Urinary bladder (tissue), 4 donors: Measurements from ENCODE around the gene FOXF2. TPM values are rescaled to one million over a fixed set of nuclear protein-coding genes. Genes with fewer than 3 reads are reported as not detected.

Experiments
- DNase-seq: peaks from one replicate; pipeline ENCODE4 v3.0.0-alpha.2; 2015; ENCODE audit errors: extremely low spot score
- H3K27ac ChIP-seq: one replicate; pipeline ENCODE4 v1.5.1; 2013; ENCODE audit warnings: low read depth, mild to moderate bottlenecking, moderate library complexity
- H3K36me3 ChIP-seq: one replicate; pipeline ENCODE4 v1.6.1; 2013; ENCODE audit warnings: mild to moderate bottlenecking, moderate library complexity; ENCODE audit not compliant: insufficient read depth
- H3K4me1 ChIP-seq: one replicate; pipeline ENCODE4 v1.6.1; 2013; ENCODE audit warnings: mild to moderate bottlenecking, moderate library complexity; ENCODE audit not compliant: insufficient read depth
- H3K4me3 ChIP-seq: one replicate; pipeline ENCODE4 v1.5.1; 2013; ENCODE audit warnings: low read depth, low read length
- WGBS: extraction: QIAGEN DNeasy Blood & Tissue Kit; methylation state at CpG from one replicate; pipeline ENCODE4 v1.1.7; 2013; 5-methylcytosine and 5-hydroxymethylcytosine counted together
- polyA plus RNA-seq: library from polyadenylated mRNA; stranded (reverse); fragments of 200-250 nt; gene quantifications from one replicate; pipeline ENCODE4 v1.2.3, GENCODE V29; 2013
- total RNA-seq: library from RNA; depleted of rRNA; stranded (reverse); fragments of >200 nt; gene quantifications from one replicate; pipeline ENCODE4 v1.2.3, GENCODE V29; 2014
- donor health status: healthy with polysubstance abuse.
- donor health status: healthy.

The FOXF2 gene
- total and polyA plus RNA-seq, 2 donors: 6.6 to 13.1 TPM

DNA sequence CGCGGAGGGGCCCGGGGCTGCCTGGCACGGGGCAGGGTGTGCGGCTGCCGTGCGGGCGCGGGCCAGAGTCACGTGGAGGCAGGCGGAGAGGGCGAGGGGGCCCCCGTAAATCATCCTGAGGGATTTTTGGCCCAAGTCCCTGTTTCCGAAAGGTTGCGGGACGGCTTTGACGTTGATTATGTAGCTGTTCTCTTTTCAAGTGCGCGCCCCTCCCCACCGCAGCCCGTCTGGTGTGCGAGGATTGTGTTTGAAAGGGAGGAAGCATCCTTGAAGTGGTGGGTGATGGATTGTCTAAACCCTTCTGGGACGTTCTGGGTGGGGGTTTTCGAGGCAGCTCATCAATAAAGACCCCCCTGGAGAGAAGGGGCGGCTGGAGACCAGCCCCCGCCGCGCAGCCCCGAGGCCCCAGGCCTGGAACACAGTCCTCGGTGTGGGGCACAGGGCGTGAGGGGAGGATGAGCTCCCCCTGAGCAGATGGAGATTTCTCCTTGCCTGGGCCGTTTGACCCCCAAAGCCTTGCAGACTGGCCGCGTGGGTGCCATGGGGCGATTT, 7.0 kb upstream of the FOXF2 start:
- WGBS: 13% methylated on average over 35 of the region's 35 CpGs
- Histone ChIP-seq H3K27ac (no peak overlapping the region), H3K4me3 (peak overlapping the region; percentile 27), H3K4me1 (peaks cover 2% of the 10 kb centered on the region), H3K36me3 (no peaks in the 10 kb centered on the region)
- no peak for DNase-seq

DNA sequence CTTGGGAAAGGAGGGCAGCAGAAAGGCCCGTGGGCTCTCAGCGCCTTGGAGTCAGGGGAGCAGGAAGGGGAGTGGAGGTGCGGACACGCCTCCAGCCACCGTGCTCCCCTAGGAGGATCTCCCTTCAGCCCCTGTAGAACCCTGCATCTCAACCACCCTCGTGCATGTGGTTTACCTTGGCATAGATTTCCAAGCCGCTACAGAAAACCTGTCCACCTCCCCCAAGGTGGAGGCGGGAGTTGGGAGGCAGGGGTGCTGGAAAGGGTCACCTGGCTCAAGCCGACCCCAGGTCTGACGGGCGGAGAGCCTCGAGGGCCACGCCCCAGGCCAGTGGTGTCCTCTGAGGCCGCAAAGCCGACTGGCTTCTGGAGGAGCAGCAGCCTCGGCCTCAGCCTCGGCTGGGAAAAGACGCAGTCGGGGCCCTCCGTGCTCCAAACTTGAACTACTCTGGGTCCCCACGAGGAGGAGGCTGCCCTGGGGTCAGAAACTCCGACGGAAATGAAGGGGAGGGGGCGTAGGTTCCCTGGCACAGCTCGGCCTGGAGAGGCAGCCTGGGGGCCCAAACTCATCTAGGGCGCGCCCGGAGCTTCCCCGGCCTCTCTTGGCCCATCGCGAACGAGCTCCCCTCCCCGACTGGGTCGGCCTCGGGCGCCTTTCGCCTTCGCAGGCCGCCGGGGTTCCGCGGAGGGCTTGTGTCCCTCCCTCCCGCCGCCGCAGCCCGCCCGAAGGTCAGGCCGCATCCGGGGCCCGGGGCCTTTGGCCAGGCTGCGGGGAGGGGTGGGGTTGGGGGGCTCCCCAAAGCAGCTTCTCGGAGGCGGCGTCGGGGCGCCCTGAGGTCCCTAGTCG, 6.3 kb upstream of the FOXF2 start:
- Histone ChIP-seq H3K4me3 (peak overlapping the region; percentile 6), H3K36me3 (no peaks in the 10 kb centered on the region), H3K27ac (no peak overlapping the region), H3K4me1 (peaks cover 2% of the 10 kb centered on the region)
- no peak for DNase-seq
- WGBS: 18% methylated on average over 57 of the region's 57 CpGs

DNA sequence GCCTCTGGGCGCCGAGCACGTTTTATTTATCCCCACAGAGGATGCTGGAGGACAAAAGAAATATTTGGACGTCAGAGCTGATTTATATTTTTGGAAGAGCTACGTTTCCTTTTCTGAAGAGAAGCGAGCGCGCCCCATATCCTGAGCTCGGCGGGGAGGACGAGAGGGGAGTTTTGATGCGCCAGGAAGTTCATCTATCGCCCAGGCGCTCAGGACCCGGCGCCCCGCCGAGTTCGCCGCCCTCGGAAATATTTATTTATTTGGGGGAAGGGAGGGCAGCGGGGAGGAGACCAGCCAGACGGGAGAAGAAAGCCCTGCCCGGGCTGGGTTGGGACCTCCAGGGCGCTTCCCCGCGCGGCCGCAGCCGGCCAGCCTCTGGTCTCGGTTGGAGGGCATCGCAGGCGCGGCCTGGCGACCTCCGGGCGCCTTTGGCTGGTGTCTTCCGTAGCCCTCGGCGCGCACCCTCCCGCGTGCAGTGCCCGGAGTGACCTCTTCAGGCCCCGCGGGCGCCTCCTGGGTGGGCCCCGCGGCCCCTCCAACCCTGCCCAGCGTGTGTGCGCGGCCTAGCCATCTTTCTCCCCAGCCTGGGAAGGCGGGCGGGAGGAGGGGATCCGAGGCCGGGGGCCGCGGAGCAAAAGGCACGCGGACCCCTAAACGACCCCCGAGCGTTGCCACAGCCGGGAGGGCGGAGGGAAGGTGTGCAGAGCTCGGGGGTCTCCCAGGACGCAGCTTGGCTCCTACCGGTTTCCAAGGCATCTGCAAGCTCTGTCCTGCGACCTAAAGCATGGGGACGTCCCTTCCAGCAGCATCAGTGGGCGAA, 5.4 kb upstream of the FOXF2 start:
- DNase-seq: no peak
- Histone ChIP-seq H3K4me1 (peaks cover 2% of the 10 kb centered on the region), H3K36me3 (no peaks in the 10 kb centered on the region), H3K27ac (no peak overlapping the region), H3K4me3 (no peak overlapping the region)
- WGBS: 27% methylated on average over 71 of the region's 71 CpGs

DNA sequence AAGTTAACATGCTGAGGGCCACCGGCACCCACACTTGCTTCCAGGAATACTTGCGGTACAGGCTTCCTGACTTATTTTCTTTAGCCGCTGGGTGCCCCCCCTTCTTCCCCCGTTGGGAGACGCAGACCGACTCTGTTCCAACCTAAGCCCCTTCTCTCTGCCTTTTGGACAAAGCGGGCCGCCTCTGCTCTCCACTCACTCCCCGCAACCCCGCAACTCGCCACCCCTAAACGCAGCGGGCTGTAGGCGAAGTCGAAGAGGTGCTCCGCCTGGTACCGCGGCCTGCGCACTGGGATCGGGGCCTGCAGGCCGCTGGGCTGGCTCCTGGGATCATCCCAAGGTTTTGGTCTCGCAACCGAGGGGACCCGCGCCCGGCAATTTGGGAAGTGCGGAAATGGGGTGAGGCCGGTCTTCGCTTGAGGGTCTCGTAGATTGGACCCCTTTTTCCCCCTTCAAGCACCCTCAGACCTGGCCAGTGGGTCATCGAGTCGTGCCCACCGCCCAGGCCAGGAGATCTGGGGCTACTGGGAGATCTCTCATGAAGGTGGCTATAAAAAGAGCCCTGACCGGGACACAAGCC, 4.7 kb upstream of the FOXF2 start:
- no peak overlapping the region for H3K27ac ChIP-seq
- no peak overlapping the region for H3K4me3 ChIP-seq
- WGBS: 56% methylated on average over 34 of the region's 34 CpGs
- H3K36me3 ChIP-seq: no peaks in the 10 kb centered on the region
- peaks cover 2% of the 10 kb centered on the region for H3K4me1 ChIP-seq
- no peak for DNase-seq

DNA sequence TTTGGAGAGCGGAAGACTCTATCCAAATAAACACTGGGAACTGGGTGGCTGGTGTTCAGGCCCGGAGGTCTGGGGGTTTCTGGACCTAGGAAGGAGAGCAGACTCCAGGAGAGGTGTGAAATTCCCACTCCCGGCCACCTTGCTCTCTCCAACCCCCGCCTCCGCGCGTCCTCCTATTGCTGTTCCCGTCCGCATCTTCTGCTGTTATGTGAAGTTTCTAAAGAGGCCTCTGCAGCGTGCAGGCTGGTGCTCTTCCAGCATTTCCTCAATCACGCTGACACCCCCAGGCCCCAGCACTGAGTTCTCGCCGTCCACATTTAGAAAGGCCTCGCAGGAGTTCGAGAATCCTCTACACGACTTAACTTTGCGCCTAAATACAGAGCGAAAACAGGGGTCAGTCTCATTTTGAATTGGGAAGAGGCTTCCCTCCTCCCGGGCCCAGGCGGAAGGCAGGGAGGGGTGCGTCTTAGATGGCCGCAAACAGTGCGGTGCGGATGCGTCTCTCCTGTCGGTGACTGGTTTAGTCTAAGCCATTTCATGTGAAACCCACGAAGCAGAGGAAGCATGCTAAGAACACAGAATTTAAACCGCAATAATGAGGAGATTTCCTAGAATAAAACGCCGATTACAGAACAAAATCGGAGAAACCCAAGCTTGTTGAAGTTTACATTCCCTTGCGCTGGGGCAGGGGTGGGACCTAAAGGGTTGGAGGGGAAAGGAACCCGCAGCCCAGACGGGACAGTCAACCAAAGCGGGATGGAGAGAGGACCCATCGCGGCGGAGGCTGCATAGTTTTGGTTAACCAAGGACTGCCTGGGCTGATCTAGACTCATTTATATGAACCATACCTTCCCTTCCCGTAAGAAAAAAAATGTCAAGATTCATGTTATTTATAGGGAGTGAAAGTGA, 4.0 kb upstream of the FOXF2 start:
- Histone ChIP-seq H3K4me1 (peaks cover 2% of the 10 kb centered on the region), H3K36me3 (no peaks in the 10 kb centered on the region), H3K27ac (no peak overlapping the region), H3K4me3 (no peak overlapping the region)
- WGBS: 67% methylated on average over 39 of the region's 39 CpGs
- DNase-seq: no peak

DNA sequence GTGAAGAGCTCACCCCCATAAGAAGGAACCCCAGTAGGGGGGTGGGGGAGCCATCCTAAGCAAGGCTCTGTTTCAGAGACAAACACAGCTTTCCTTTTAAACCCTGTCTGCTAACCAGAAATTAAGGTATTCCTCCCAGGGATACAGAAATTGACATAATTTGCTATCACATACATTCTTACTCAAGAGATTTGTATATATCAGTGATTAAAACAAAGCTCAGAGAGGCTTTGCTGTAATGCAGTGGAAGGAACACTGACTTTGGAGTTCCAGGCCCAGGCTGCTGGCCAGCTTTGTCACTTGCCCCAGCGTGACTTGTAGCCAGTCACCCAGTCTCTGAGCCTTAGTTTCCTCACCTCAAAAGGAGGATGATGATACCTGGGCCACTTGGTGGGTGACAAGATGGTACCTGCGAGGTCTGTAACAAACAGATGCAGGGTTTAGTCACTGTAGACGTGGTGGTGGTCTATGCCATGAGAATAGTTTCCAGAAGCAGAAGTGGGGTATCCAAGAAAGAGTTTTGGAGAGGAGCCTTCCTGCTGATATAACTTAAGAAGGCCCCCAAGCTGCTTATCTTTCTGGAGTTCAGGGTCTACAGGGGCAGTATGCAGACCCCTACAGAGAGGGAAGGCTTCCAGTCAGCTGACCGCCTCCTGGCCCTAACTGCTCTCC, 3.2 kb upstream of the FOXF2 start:
- no peaks in the 10 kb centered on the region for H3K36me3 ChIP-seq
- WGBS: 83% methylated on average over 4 of the region's 4 CpGs
- H3K4me3 ChIP-seq: no peak overlapping the region
- H3K4me1 ChIP-seq: peaks cover 2% of the 10 kb centered on the region
- H3K27ac ChIP-seq: no peak overlapping the region
- no peak for DNase-seq

DNA sequence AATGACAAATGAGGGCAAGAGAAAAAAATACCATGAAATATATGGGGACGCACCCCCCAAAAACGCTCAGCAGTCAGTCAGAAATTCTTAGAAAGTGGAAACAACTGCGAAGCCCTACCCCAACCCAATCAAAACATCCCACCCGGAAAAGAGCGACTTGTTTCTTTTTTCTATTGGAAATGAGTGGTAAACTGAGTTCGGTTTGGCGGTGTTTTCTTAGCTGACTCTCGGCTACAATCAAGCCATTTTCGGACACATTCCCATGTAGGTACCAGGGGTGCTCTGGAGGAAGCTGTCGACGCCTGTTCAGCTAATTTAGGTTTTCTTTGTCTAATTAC, 1.9 kb upstream of the FOXF2 start:
- no peaks in the 10 kb centered on the region for H3K4me1 ChIP-seq
- H3K4me3 ChIP-seq: no peak overlapping the region
- no peak overlapping the region for H3K27ac ChIP-seq
- 77% methylated on average over 11 of the region's 11 CpGs for WGBS
- no peak for DNase-seq
- H3K36me3 ChIP-seq: no peaks in the 10 kb centered on the region

DNA sequence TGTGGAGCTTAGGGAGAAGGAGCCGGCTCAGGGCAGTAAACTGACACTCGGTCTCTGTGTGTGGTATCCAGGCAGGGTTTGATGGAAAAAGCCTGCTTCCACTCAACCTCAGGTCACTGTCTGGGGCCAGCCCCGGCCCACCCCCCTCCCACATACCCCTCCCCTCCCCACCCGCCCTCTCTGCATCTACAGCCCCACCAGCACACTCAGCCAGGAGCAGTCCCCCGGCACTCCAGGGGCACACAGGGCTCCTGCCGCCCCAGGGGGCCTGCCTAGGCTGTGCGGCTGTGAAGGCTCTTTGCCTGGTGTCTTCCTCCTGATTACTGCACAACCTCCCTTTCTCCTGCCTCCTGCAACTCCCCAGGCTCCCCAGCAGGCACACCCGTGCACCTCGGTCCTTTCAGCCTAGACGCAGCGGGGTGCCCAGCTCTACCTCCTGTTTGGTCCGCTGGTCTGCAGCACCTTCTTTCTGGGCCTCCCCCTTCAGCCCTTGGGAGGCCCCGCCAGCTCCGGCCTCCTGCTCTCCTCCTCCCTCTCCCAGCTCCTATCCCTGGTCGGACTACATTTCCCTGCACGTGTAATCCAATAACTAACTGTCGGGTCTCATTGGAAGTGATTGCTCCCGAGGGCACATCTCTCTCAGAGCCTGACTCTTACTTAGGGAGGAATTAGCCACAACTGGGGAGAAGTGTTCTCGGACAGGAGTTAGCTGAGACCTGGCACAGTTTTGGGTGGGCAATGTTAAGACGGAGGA, 1.3 kb upstream of the FOXF2 start:
- no peak for DNase-seq
- Histone ChIP-seq H3K4me3 (no peak overlapping the region), H3K36me3 (no peaks in the 10 kb centered on the region), H3K27ac (no peak overlapping the region), H3K4me1 (no peaks in the 10 kb centered on the region)
- WGBS: 49% methylated on average over 20 of the region's 20 CpGs

DNA sequence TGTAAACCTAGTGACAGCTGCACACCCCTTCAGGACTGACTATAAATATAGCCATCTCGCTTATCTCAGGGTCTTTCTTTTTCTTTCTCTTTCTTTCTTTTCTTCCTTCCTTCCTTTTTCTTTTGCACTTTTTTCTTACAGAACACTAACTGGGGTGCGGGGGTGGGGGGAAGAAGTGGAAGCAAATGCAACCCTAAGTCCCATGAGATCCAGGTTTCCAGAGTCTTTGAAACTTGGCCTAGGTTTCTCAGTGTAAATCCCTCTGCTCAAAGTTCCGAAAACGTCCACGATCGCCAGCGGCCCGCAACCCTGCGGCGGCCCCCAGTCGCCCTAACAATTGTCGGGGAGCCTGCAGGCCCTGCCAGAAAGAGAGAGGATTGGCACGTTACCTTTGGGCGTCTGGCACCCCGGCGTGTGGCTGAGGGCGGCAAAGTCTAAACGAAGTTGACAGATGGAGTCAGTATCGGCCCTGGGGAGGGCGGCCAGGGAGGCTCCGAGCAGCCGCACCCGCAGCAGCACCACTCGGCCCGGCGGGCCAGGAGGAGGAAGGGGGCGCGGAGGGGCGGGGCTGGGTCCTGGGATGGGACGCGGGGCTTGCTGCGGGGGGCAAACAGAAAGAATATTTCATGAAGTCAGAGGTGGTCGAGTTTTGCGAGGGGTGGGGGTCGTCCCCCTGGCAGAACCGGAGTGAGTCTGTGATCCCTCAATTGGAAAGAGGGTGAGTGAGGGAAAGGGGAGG, 577 bp upstream of the FOXF2 start:
- Histone ChIP-seq H3K36me3 (no peaks in the 10 kb centered on the region), H3K4me3 (peak overlapping the region; percentile 73), H3K4me1 (no peaks in the 10 kb centered on the region), H3K27ac (peak overlapping the region; percentile 68)
- WGBS: 9% methylated on average over 36 of the region's 36 CpGs
- no peak for DNase-seq

DNA sequence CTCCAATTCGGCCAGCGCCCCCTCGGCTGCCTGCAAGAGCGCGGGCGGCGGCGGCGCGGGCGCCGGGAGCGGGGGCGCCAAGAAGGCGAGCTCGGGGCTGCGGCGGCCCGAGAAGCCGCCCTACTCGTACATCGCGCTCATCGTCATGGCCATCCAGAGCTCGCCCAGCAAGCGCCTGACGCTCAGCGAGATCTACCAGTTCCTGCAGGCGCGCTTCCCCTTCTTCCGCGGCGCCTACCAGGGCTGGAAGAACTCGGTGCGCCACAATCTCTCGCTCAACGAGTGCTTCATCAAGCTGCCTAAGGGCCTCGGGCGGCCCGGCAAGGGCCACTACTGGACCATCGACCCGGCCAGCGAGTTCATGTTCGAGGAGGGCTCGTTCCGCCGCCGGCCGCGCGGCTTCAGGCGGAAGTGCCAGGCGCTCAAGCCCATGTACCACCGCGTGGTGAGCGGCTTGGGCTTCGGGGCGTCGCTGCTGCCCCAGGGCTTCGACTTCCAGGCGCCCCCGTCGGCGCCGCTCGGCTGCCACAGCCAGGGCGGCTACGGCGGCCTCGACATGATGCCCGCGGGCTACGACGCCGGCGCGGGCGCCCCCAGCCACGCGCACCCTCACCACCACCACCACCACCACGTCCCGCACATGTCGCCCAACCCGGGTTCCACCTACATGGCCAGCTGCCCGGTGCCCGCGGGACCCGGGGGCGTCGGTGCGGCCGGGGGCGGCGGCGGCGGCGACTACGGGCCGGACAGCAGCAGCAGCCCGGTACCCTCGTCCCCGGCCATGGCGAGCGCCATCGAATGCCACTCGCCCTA, 963 bp downstream of the FOXF2 start:
- 1% methylated on average over 106 of the region's 106 CpGs for WGBS
- Histone ChIP-seq H3K36me3 (no peaks in the 10 kb centered on the region), H3K27ac (peak overlapping the region; percentile 33), H3K4me1 (no peaks in the 10 kb centered on the region), H3K4me3 (peak overlapping the region; percentile 73)
- no peak for DNase-seq
